H7 (cell line): ENCODE data around the gene TUFM. TPM values are rescaled to one million over a fixed set of nuclear protein-coding genes. Genes with fewer than 3 reads are reported as not detected.
"Not testable (repeated sequence)": the region's sequence is repeated elsewhere in the genome, so short reads cannot be mapped to it uniquely, and the experiment has no call there.

ENCODE experiments used
- DNase-seq: peaks from one replicate; pipeline ENCODE4 v3.0.0; 2012
- H3K27me3 ChIP-seq: 2 replicates; pipeline ENCODE4 v1.6.0; 2011; ENCODE audit warnings: mild to moderate bottlenecking, low read length; ENCODE audit not compliant: control insufficient read depth, insufficient read depth
- H3K36me3 ChIP-seq: replicated peaks from 2 replicates; pipeline ENCODE4 v1.5.1; 2011; ENCODE audit warnings: low read length; ENCODE audit not compliant: control insufficient read depth, insufficient read depth
- H3K4me3 ChIP-seq: 2 replicates; pipeline ENCODE4 v1.5.1; 2011; ENCODE audit warnings: low read depth, mild to moderate bottlenecking, control low read depth, low read length, moderate library complexity; ENCODE audit not compliant: insufficient read depth
- total RNA-seq: library from RNA; depleted of rRNA; stranded (reverse); fragments of >200 nt; shearing (Covaris generic); gene quantifications from 2 replicates; pipeline ENCODE4 v1.2.3, GENCODE V29; 2014; rRNA removed

TUFM gene
- total RNA-seq, 1 experiment from 2014 or later, result 299 TPM

GRCh38 chr16:28821874-28822519, 24.2 kb downstream of the TUFM start:
- peak; percentile 19 for DNase-seq
- H3K4me3 ChIP-seq, result peak overlapping the region; percentile 95
- no peaks in the 10 kb centered on the region for H3K27me3 ChIP-seq
- H3K36me3 ChIP-seq, result peaks cover 18% of the 10 kb centered on the region

GRCh38 chr16:28820546-28820945, 25.6 kb downstream of the TUFM start:
- not testable (repeated sequence) for H3K27me3 ChIP-seq, H3K36me3 ChIP-seq, DNase-seq, H3K4me3 ChIP-seq

GRCh38 chr16:28820016-28820415, 26.1 kb downstream of the TUFM start:
- DNase-seq, result no peak
- Histone ChIP-seq H3K4me3 (no peak overlapping the region), H3K27me3 (no peaks in the 10 kb centered on the region), H3K36me3 (no peaks in the 10 kb centered on the region)

DNA sequence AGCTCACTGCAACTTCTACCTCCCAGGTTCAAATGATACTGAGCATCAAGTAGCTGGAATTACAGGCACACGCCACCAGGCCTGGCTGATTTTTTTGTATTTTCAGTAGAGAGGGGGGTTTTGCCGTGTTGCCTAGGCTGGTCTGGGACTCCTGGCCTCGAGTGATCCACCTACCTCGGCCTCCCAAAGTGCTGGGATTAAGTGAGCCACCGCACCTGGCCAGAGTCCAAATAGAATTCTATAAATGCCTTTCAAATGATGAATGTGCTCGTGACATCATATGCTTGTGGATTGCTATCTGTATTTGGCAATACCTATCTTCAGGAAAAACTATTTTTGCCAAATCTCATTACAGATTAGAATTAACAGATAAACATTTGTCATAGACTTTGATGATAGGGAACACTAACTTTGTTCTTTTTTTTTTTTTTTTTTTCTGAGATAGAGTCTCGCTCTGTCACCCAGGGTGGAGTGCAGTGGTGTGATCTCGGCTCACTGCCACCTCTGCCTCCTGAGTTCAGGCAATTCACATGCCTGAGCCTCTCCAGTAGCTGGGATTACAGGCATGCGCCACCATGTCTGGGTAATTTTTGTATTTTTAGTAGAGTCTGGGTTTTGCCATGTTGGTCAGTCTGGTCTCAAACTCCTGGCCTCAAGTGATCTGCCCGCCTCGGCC, 38.6 kb downstream of the TUFM start:
- not testable (repeated sequence) for H3K36me3 ChIP-seq, H3K4me3 ChIP-seq, H3K27me3 ChIP-seq, DNase-seq

DNA sequence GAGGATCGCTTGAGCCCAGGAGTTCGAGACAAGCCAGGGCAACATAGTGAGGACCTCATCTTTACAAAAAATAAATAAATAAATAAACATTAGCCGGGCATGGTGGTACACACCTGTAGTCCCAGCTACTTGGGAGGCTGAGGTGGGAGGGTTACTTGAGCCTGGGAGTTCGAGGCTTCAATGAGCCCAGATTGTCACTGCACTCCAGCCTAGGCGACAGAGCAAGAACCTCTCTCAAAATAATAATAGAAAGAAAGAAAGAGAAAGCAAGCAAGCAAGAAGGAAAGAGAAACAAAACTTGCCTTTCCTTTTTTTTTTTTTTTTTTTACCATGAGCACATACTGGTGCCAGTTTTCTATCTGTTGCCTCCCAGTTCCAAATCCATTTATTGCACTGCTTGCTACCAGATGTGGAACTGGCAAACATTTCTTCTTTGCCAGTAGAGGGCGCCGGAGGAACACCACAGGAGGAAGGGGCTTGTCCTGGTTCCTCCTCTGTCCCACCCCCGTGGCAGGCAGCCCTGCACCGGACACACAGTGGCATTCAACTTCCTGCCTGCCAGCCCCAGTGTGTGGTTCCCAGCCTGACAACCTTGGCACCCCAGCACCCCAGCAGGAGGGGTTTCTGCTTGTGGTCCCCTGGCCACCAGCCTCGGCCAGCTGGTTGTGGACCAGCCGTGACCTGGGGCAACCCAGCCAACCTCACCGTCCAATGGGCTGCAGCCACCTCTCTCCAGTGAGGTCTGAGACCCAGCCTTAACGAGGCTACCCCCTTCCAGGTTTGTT, 43.7 kb downstream of the TUFM start:
- not testable (repeated sequence) for DNase-seq, H3K36me3 ChIP-seq

More for the DNA sequence above, 43.7 kb downstream of the TUFM start:
- H3K4me3 ChIP-seq, H3K27me3 ChIP-seq: not testable (repeated sequence)

Other genes starting within 250 kb of the TUFM start
- 1.7 and 2.0 TPM in 2 replicates for gene SULT1A2, start 249.3 kb downstream of the TUFM start, total RNA-seq
- gene SULT1A1, start 236.3 kb downstream of the TUFM start, total RNA-seq, result 27.0 and 28.7 TPM in 2 replicates
- 0.31 TPM in 1 of 2 replicates, not detected in the other for gene NPIPB8, start 208.3 kb downstream of the TUFM start, total RNA-seq
- 213 and 222 TPM in 2 replicates for gene EIF3C, start 134.9 kb downstream of the TUFM start, total RNA-seq
- 0.67 TPM in 1 of 2 replicates, not detected in the other for gene NPIPB9, start 94.6 kb downstream of the TUFM start, total RNA-seq
- 77.9 and 88.4 TPM in 2 replicates for gene ATXN2L, start 23.3 kb downstream of the TUFM start, total RNA-seq
- 38.9 and 40.0 TPM in 2 replicates for gene SH2B1, start 17.5 kb upstream of the TUFM start, total RNA-seq
- gene ATP2A1, start 32.1 kb upstream of the TUFM start, total RNA-seq, result 0.10 and 1.0 TPM in 2 replicates
- gene RABEP2, start 78.9 kb upstream of the TUFM start, total RNA-seq, result 13.3 and 17.3 TPM in 2 replicates
- gene CD19, start 85.6 kb upstream of the TUFM start, total RNA-seq, result 1.2 and 1.9 TPM in 2 replicates
- 29.1 and 34.8 TPM in 2 replicates for gene NFATC2IP, start 104.6 kb upstream of the TUFM start, total RNA-seq
- 58.6 and 65.3 TPM in 2 replicates for gene SPNS1, start 128.4 kb upstream of the TUFM start, total RNA-seq
- gene LAT, start 138.7 kb upstream of the TUFM start, total RNA-seq, result 0.74 and 1.5 TPM in 2 replicates